Endothelial cell of umbilical vein (primary cell): ENCODE results near the gene CHML.

Experiments used
- EZH2 ChIP-seq: IDR thresholded peaks from 2 replicates; pipeline ENCODE4 v1.6.1; 2012; ENCODE audit warnings: borderline replicate concordance, low read depth, mild to moderate bottlenecking, moderate library complexity, low read length, inconsistent platforms; ENCODE audit not compliant: severe bottlenecking
- FOS ChIP-seq: IDR thresholded peaks from 2 replicates; pipeline ENCODE4 v1.6.1; 2011; ENCODE audit warnings: mild to moderate bottlenecking, low read length, moderate library complexity, borderline replicate concordance; ENCODE audit not compliant: insufficient read depth
- GATA2 ChIP-seq: IDR thresholded peaks from 2 replicates; pipeline ENCODE4 v1.7.0; 2011; ENCODE audit warnings: low read depth, mild to moderate bottlenecking, moderate library complexity, mixed read lengths, low read length; ENCODE audit not compliant: insufficient read length, insufficient read depth
- MYC ChIP-seq: IDR thresholded peaks from one replicate; pipeline ENCODE4 v1.6.1; 2011; ENCODE audit warnings: mild to moderate bottlenecking, low read depth, low read length
- POLR2A ChIP-seq: IDR thresholded peaks from 2 replicates; pipeline ENCODE4 v1.6.1; 2012; ENCODE audit warnings: low read depth, mild to moderate bottlenecking, control low read depth, low read length
- POLR2AphosphoS5 ChIP-seq: IDR thresholded peaks from 2 replicates; pipeline ENCODE4 v1.6.1; 2012; ENCODE audit warnings: low read depth, mild to moderate bottlenecking, control low read depth, low read length, moderate library complexity; ENCODE audit not compliant: insufficient read depth
- TF ChIP-seq, protein P1 (sequence below), 2 donors: IDR thresholded peaks; 1 replicate in 1 of 2; 2 replicates in 1 of 2; pipeline ENCODE4 v1.5.1; 2011; ENCODE audit warnings: low read length in 2 of 2, mild to moderate bottlenecking in 2 of 2, moderate library complexity in 2 of 2, control low read depth in 1 of 2, inconsistent platforms in 1 of 2, low read depth in 1 of 2; ENCODE audit not compliant: insufficient read depth in 1 of 2; ENCODE audit errors: extremely low read depth in 1 of 2
- TF ChIP-seq, protein P2 (sequence below): IDR thresholded peaks from 2 replicates; pipeline ENCODE4 v1.6.1; 2011; ENCODE audit not compliant: insufficient read depth, insufficient read length

DNA sequence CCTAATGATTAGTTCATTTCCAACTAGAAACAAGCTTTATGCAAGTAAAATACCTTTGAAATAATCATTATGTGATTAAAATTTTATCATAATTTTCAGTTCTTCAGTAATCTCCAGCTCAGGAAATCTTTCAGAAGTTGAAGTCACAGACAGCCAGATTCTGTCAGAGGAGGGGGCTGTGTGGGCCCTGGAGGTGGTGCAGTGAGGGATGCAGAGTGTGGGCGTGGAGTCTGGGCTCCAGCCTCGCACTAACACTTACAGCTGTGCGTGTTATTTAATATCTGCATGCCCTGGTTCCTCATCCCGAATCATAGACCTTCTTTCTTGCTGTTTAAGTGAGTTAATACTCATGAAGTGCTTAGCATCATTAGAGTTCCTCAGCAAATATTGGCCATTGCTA lies 35.8 kb upstream of the CHML start:
- TF ChIP-seq, protein P1, sequence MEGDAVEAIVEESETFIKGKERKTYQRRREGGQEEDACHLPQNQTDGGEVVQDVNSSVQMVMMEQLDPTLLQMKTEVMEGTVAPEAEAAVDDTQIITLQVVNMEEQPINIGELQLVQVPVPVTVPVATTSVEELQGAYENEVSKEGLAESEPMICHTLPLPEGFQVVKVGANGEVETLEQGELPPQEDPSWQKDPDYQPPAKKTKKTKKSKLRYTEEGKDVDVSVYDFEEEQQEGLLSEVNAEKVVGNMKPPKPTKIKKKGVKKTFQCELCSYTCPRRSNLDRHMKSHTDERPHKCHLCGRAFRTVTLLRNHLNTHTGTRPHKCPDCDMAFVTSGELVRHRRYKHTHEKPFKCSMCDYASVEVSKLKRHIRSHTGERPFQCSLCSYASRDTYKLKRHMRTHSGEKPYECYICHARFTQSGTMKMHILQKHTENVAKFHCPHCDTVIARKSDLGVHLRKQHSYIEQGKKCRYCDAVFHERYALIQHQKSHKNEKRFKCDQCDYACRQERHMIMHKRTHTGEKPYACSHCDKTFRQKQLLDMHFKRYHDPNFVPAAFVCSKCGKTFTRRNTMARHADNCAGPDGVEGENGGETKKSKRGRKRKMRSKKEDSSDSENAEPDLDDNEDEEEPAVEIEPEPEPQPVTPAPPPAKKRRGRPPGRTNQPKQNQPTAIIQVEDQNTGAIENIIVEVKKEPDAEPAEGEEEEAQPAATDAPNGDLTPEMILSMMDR (IDR thresholded peaks at IDR 0.05; ENCODE audit: extremely low read depth in 1 of 2, insufficient read depth in 1 of 2, low read depth in 1 of 2, low read length in 2 of 2), result no peak
- TF ChIP-seq POLR2A (no peak), MYC (no peak), POLR2AphosphoS5 (no peak), EZH2 (no peak), GATA2 (no peak), FOS (no peak)
- TF ChIP-seq, protein P2, sequence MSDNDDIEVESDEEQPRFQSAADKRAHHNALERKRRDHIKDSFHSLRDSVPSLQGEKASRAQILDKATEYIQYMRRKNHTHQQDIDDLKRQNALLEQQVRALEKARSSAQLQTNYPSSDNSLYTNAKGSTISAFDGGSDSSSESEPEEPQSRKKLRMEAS, result no peak
